ENCODE measurements around the gene CHST8. TPM values are rescaled to one million over a fixed set of nuclear protein-coding genes. Genes with fewer than 3 reads are reported as not detected.

The CHST8 gene
- total RNA-seq, 4 donors from 2014 or later: 0.66 TPM; not detected in 3

DNA sequence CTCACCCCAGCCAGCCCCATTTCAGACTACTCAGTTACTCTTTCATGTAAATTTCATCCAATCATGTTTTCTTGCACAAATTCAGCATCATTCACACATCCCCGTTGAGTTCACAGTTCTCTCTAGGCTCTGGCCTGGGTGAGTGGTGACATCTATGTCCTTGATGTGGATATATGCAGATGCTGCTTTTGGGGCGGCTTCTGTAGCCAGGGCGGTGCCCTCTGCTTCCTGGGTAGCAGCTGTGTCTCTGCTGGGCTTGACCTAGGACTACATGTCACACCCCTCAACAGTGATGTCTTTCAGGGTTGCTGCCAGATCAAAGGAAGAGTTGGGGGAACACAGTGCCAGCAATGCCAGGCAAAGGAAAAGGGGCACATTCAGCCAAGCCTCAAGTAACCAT, 106.4 kb downstream of the CHST8 start:
- 72% methylated on average over 3 of the region's 3 CpGs for WGBS
- H3K4me1 ChIP-seq: no peaks in the 10 kb centered on the region
- no peak overlapping the region for H3K4me3 ChIP-seq
- intact Hi-C loops (cut with DNase I): no loop called here
- TF ChIP-seq POLR2A (IDR thresholded peaks at IDR 0.05; ENCODE audit: low read depth) (no peak), EP300 (IDR thresholded peaks at IDR 0.05) (no peak), POLR2AphosphoS5 (IDR thresholded peaks at IDR 0.05) (no peak)
- TF ChIP-seq, protein P1, sequence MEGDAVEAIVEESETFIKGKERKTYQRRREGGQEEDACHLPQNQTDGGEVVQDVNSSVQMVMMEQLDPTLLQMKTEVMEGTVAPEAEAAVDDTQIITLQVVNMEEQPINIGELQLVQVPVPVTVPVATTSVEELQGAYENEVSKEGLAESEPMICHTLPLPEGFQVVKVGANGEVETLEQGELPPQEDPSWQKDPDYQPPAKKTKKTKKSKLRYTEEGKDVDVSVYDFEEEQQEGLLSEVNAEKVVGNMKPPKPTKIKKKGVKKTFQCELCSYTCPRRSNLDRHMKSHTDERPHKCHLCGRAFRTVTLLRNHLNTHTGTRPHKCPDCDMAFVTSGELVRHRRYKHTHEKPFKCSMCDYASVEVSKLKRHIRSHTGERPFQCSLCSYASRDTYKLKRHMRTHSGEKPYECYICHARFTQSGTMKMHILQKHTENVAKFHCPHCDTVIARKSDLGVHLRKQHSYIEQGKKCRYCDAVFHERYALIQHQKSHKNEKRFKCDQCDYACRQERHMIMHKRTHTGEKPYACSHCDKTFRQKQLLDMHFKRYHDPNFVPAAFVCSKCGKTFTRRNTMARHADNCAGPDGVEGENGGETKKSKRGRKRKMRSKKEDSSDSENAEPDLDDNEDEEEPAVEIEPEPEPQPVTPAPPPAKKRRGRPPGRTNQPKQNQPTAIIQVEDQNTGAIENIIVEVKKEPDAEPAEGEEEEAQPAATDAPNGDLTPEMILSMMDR (IDR thresholded peaks at IDR 0.05): no peak
- H3K9me3 ChIP-seq: peaks cover 0 to 8% (median 0%) of the 10 kb centered on the region in 4 donors
- no peaks in the 10 kb centered on the region for H3K36me3 ChIP-seq
- H3K27me3 ChIP-seq: peaks cover 0 to 59% (median 0%) of the 10 kb centered on the region in 4 donors
- DNase-seq (ENCODE audit: extremely low spot score): no peak
- no peak overlapping the region for H3K27ac ChIP-seq (replicated peaks in 1 of 4)

DNA sequence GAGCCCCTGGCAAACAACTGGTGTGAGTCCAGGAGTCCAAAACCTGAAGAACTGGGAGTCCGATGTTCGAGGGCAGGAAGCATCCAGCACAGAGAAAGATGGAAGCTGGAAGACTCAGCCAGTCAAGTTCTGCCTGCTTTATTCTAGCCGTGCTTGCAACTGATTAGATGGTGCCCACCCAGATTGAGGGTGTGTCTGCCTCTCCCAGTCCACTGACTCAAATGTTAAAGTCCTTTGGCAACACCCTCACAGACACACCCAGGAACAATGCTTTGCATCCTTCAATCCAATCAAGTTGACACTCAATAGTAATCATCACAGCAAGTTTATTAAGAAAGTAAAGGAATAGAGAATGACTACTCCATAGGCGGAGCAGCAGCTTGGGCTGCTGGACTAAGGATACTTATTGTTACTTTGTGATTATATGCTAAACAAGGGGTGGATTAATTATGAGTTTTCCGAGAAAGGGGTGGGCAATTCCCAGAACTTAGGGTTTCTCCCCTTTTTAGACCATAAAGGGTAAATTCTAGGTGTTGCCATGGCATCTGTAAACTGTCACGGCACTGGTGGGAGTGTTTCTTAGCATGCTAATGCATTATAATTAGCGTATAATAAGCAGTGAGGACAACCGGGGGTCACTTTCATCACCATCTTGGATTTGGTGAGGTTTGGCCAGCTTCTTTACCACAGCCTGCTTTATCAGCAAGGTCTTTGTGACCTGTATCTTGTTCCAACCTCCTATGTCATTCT, 109.3 kb downstream of the CHST8 start:
- Histone ChIP-seq H3K9me3 (peaks cover 0 to 8% (median 0%) of the 10 kb centered on the region in 4 donors), H3K27ac (replicated peaks in 1 of 4) (no peak overlapping the region), H3K27me3 (peaks cover 0 to 32% (median 0%) of the 10 kb centered on the region in 4 donors), H3K4me3 (no peak overlapping the region), H3K36me3 (no peaks in the 10 kb centered on the region), H3K4me1 (peaks cover 0 to 10% (median 9%) of the 10 kb centered on the region in 4 donors)
- no peak for DNase-seq (ENCODE audit: extremely low spot score)
- WGBS: 86% methylated on average over 8 of the region's 8 CpGs
- intact Hi-C loops (cut with DNase I): no loop called here
- TF ChIP-seq EP300 (IDR thresholded peaks at IDR 0.05) (no peak), POLR2AphosphoS5 (IDR thresholded peaks at IDR 0.05) (no peak), POLR2A (IDR thresholded peaks at IDR 0.05; ENCODE audit: low read depth) (no peak)
- TF ChIP-seq, protein P1 (IDR thresholded peaks at IDR 0.05): no peak

DNA sequence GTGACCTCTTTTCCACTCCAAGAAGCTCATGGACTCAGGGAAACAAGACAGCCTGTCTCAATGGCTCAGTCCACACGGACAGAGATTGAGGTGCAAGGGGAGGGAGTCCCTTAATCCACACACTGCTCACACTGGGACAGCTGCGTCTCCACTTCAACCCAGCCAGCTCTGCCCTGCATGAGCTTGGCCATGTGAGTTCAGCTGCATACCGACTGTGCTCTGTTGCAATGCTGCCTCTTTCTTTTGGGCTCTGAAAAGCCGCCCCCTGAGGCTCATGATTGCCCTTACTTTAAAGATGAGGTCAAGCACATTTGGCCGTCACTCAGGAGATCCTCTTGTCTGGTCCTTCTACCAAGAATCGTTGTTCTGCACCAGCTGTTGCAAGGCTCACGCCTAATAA, 110.1 kb downstream of the CHST8 start:
- peaks cover 0 to 10% (median 9%) of the 10 kb centered on the region in 4 donors for H3K4me1 ChIP-seq
- H3K27me3 ChIP-seq: peaks cover 0 to 30% (median 0%) of the 10 kb centered on the region in 4 donors
- H3K27ac ChIP-seq (replicated peaks in 1 of 4): no peak overlapping the region
- WGBS: 52% methylated on average over 4 of the region's 7 CpGs
- intact Hi-C loops (cut with DNase I): no loop called here
- H3K9me3 ChIP-seq: peaks cover 0 to 8% (median 0%) of the 10 kb centered on the region in 4 donors
- TF ChIP-seq, protein P1 (IDR thresholded peaks at IDR 0.05): no peak
- TF ChIP-seq POLR2AphosphoS5 (IDR thresholded peaks at IDR 0.05): no peak
- no peak for TF ChIP-seq EP300 (IDR thresholded peaks at IDR 0.05)
- no peak for TF ChIP-seq POLR2A (IDR thresholded peaks at IDR 0.05; ENCODE audit: low read depth)
- no peak overlapping the region for H3K4me3 ChIP-seq
- no peaks in the 10 kb centered on the region for H3K36me3 ChIP-seq
- no peak for DNase-seq (ENCODE audit: extremely low spot score)

DNA sequence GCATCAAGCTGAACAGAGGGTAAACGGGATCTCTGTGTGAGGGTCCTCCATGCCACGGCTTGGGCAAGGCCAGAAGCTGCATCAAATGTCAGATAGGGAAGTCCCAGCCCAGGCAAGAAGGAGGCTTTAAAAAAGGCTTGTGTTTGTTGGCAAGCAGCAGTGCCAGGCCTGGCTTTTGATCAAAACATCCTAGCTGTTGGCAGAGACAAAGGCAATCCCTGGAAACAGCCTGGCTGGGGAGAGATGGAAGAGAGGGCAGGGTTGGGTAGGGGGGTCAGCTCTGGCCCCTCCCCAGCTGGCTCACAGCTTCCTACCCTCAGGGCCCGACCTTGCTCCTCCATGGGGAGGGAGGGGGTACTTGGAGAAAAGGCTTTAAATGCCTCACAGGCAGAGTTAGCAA, 113.2 kb downstream of the CHST8 start:
- Histone ChIP-seq H3K4me3 (no peak overlapping the region), H3K27ac (replicated peaks in 1 of 4) (no peak overlapping the region), H3K4me1 (peaks cover 0 to 10% (median 9%) of the 10 kb centered on the region in 4 donors), H3K9me3 (no peaks in the 10 kb centered on the region), H3K27me3 (peaks cover 0 to 31% (median 0%) of the 10 kb centered on the region in 4 donors), H3K36me3 (no peaks in the 10 kb centered on the region)
- 29% methylated on average over 3 of the region's 3 CpGs for WGBS
- intact Hi-C loops (cut with DNase I): no loop called here
- no peak for DNase-seq (ENCODE audit: extremely low spot score)
- no peak for TF ChIP-seq EP300 (IDR thresholded peaks at IDR 0.05)
- TF ChIP-seq POLR2A (IDR thresholded peaks at IDR 0.05; ENCODE audit: low read depth): no peak
- TF ChIP-seq POLR2AphosphoS5 (IDR thresholded peaks at IDR 0.05): no peak
- TF ChIP-seq, protein P1 (IDR thresholded peaks at IDR 0.05): no peak
